ENCODE measurements around the gene KRT6B.

Gene KRT6B

GRCh38 chr12:52435659-52435999, 16.3 kb downstream of the KRT6B start:
- DNase-seq: no peak

- DNase-seq: no peak
Measured at GRCh38 chr12:52434760-52435530, 17.0 kb downstream of the KRT6B start.

GRCh38 chr12:52434081-52434733, 17.7 kb downstream of the KRT6B start, which contains the start of gene KRT75:
TSS of gene KRT75 (minus strand) at chr12:52434371. CDS start at chr12:52434304, 67 bp downstream.
- DNase-seq: no peak

GRCh38 chr12:52433501-52434080, 18.4 kb downstream of the KRT6B start:
- DNase-seq: no peak

- DNase-seq: no peak
Measured at GRCh38 chr12:52432559-52433207, 19.3 kb downstream of the KRT6B start.

- DNase-seq: no peak
Measured at GRCh38 chr12:52428121-52428520, 23.8 kb downstream of the KRT6B start.

GRCh38 chr12:52427083-52427482, 24.9 kb downstream of the KRT6B start:
- DNase-seq: no peak

GRCh38 chr12:52426034-52426433, 25.9 kb downstream of the KRT6B start:
- DNase-seq: no peak

- DNase-seq: no peak
Measured at GRCh38 chr12:52425466-52425865, 26.5 kb downstream of the KRT6B start.

- DNase-seq: no peak
Measured at GRCh38 chr12:52423661-52424500, 28.1 kb downstream of the KRT6B start.

GRCh38 chr12:52423035-52423434, 28.9 kb downstream of the KRT6B start:
- no peak for DNase-seq

GRCh38 chr12:52419656-52420055, 32.3 kb downstream of the KRT6B start:
- no peak for DNase-seq

- no peak for DNase-seq
Measured at GRCh38 chr12:52418576-52419110, 33.3 kb downstream of the KRT6B start.

GRCh38 chr12:52417740-52418139, 34.2 kb downstream of the KRT6B start:
- no peak for DNase-seq

GRCh38 chr12:52416795-52417194, 35.2 kb downstream of the KRT6B start:
- no peak for DNase-seq

- no peak for DNase-seq
Measured at GRCh38 chr12:52415870-52416750, 35.8 kb downstream of the KRT6B start.

- DNase-seq: no peak
Measured at GRCh38 chr12:52414936-52415335, 37.0 kb downstream of the KRT6B start.

- DNase-seq: no peak
Measured at GRCh38 chr12:52413782-52414345, 38.1 kb downstream of the KRT6B start.

GRCh38 chr12:52413202-52413601, 38.7 kb downstream of the KRT6B start:
- DNase-seq: no peak

- no peak for DNase-seq
Measured at GRCh38 chr12:52411815-52412214, 40.1 kb downstream of the KRT6B start.
